ENCODE measurements around the gene ZNF84. TPM values are rescaled to one million over a fixed set of nuclear protein-coding genes. Genes with fewer than 3 reads are reported as not detected.

ZNF84 gene
- total and polyA plus RNA-seq, 9 of the 15 experiments (the other 6 are each of a cell fraction or from before 2014, with no cell fraction given): 8.8 to 24.3 (median 12.1) TPM

DNA sequence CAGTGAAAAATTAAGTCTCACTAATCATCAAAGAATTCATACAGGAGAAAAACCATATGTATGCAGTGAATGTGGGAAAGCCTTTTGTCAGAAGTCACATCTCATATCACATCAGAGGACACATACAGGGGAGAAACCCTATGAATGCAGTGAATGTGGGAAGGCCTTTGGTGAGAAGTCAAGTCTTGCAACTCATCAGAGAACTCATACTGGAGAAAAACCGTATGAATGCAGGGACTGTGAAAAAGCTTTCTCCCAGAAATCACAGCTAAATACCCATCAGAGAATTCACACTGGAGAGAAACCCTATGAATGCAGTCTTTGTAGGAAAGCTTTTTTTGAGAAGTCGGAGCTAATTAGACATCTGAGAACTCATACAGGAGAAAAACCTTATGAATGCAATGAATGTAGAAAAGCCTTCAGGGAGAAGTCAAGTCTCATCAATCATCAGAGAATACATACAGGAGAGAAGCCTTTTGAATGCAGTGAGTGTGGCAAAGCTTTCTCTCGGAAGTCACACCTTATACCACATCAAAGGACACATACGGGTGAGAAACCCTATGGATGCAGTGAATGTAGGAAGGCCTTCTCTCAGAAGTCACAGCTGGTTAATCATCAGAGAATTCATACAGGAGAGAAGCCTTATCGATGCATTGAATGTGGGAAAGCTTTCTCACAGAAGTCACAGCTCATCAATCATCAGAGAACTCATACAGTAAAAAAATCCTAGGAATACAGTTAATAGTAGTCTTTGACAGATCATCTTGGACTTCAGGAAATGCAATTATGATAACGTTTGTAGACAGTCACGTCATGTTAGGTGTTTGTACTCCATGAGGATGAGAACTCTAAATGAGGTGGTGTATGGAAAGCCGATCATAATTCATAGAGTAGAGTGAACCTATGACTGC lies 21.1 kb downstream of the ZNF84 start (continued):
- TF ChIP-seq, protein P1, sequence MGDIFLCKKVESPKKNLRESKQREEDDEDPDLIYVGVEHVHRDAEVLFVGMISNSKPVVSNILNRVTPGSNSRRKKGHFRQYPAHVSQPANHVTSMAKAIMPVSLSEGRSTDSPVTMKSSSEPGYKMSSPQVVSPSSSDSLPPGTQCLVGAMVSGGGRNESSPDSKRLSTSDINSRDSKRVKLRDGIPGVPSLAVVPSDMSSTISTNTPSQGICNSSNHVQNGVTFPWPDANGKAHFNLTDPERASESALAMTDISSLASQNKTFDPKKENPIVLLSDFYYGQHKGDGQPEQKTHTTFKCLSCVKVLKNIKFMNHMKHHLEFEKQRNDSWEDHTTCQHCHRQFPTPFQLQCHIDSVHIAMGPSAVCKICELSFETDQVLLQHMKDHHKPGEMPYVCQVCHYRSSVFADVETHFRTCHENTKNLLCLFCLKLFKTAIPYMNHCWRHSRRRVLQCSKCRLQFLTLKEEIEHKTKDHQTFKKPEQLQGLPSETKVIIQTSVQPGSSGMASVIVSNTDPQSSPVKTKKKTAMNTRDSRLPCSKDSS (IDR thresholded peaks at IDR 0.05; ENCODE audit: low read depth, partially characterized antibody): peak; percentile 57
- TF ChIP-seq MBD2 (IDR thresholded peaks at IDR 0.05; ENCODE audit: borderline replicate concordance, low read depth) (no peak), TRIM28 (IDR thresholded peaks at IDR 0.05) (peak; percentile 98), FOXJ3 (CRISPR knock-in tag; IDR thresholded peaks at IDR 0.05) (no peak), ZNF274 (IDR thresholded peaks at IDR 0.05; ENCODE audit: borderline replicate concordance, low read depth, low read length) (peak; percentile 100), CBX3 (IDR thresholded peaks at IDR 0.05; ENCODE audit: borderline replicate concordance in 1 of 2, low read length in 2 of 2) (peak in 1 of 2 experiments; percentile 22; a peak in 1 of 3 replicates)
- TF ChIP-seq, protein P2, sequence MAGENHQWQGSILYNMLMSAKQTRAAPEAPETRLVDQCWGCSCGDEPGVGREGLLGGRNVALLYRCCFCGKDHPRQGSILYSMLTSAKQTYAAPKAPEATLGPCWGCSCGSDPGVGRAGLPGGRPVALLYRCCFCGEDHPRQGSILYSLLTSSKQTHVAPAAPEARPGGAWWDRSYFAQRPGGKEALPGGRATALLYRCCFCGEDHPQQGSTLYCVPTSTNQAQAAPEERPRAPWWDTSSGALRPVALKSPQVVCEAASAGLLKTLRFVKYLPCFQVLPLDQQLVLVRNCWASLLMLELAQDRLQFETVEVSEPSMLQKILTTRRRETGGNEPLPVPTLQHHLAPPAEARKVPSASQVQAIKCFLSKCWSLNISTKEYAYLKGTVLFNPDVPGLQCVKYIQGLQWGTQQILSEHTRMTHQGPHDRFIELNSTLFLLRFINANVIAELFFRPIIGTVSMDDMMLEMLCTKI (IDR thresholded peaks at IDR 0.05; ENCODE audit: partially characterized antibody): no peak
- TF ChIP-seq, protein P3, sequence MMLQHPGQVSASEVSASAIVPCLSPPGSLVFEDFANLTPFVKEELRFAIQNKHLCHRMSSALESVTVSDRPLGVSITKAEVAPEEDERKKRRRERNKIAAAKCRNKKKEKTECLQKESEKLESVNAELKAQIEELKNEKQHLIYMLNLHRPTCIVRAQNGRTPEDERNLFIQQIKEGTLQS (IDR thresholded peaks at IDR 0.05): no peak
- TF ChIP-seq, protein P3 (CRISPR knock-in tag; conservative IDR thresholded peaks at IDR 0.05): no peak

Data from K562 (cell line).